ENCODE measurements around the gene GREM1.

Gene GREM1

DNA sequence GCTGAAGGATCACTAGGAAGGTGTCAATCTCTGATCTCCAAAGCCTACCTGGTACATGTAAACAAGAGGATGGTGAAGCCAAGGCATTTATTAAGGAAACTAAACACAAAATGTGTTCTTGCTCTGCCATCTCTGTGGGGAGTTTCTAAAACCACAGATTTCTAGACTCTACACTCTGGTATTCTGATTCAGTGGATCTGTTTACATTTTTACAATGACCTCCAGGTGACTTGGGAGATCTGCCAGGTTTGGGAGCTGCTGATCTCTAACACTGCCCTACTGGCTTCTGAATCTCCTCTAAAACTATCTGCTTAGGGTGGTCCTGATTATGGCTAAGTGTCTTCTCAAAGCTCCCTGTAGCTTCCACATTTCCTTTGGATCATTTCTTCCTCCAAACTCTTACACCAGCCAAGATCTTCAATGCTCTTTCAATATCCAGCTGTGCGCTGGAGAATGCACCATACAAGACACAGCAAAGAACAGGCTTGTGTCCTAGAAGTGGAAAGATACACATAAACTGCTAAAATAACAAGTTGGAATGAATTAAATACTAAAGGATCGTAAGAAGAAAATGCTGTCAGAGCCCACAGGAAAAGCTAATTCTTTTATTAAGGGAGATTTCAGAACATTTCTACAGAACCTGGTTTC, 72.7 kb downstream of the GREM1 start:
- no peak for DNase-seq

DNA sequence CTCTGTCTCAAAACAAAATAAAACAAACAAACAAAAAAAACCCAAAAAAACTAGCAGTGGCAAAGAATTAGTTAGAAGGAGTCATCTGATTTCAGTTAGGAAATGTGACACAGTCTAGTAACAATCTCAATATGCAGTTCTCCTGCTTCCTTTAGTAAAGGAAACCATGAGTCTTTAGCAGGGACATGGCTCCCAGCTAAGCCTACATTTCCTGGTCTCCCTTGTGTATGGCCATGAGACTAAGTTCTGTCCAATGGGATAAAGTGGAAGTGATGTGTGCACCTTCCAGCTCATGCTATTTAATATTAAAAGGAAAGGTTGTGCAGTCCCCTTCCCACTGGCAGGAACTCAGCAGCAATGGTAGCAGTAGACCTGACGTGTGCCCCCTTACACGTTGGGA, 74.6 kb downstream of the GREM1 start:
- DNase-seq: no peak

Data from activated CD4-positive, alpha-beta T cell treated with anti-CD3 and anti-CD28 coated beads, Interleukin-2, Interleukin-6, amounts not matched to agents 100 ng/mL and 50 ng/mL, durations not matched to agents 16 hours and 8 hours (primary cell).